Measurements from ENCODE around the gene F13A1.

DNA sequence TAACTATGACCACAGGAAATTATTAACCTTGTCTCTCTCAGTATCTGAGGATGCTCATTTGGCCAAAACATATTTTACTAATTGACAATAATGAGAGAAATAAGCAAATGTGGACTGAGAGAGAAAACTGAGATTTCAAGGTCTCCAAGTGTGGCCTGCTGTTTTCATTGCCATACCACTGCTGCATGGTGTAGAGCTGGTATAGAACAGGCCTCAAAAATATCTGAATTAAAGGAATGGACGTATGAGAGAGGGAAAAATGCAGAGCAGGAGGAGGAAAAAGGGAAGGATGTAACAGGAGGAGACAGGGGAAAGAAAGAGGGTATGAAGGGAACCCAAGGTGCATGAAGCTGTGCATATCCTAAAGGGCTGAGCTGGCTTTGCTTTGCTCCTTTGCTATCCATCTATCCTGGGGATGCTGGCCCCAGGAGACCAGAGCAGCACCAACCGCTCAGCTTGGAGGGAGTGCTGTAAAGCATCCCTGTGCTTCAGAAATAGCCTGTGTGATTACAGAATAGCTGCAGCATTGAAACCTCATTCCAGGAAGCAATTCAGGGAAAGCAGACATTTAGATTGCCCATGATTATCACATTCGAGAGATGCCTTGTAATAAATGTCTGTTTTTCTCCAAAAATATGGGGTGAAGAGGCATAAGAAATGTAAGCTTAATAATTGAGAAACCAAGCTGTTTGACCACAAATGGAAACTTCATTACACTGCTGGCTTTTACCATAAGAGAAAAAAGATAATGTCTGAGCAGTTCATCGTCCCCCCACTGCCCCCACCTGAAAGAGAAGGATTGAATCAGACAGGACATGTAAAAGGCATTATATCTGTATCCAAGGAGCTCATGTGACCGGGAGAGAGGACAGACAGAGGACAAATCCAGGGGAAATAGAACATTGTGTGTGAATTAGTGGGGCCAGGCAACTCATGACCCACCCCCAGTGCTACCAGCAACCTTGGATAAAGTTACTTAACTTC is 80.6 kb downstream of the F13A1 start:
- TF ChIP-seq, protein P1, sequence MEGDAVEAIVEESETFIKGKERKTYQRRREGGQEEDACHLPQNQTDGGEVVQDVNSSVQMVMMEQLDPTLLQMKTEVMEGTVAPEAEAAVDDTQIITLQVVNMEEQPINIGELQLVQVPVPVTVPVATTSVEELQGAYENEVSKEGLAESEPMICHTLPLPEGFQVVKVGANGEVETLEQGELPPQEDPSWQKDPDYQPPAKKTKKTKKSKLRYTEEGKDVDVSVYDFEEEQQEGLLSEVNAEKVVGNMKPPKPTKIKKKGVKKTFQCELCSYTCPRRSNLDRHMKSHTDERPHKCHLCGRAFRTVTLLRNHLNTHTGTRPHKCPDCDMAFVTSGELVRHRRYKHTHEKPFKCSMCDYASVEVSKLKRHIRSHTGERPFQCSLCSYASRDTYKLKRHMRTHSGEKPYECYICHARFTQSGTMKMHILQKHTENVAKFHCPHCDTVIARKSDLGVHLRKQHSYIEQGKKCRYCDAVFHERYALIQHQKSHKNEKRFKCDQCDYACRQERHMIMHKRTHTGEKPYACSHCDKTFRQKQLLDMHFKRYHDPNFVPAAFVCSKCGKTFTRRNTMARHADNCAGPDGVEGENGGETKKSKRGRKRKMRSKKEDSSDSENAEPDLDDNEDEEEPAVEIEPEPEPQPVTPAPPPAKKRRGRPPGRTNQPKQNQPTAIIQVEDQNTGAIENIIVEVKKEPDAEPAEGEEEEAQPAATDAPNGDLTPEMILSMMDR (IDR thresholded peaks at IDR 0.05): no peak
- TF ChIP-seq POLR2A (IDR thresholded peaks at IDR 0.05): no peak

All from testis (tissue), 2 donors.